ENCODE measurements around the gene PREP. TPM values are rescaled to one million over a fixed set of nuclear protein-coding genes. Genes with fewer than 3 reads are reported as not detected.

Gene PREP
- polyA plus RNA-seq, 1 experiment: 16.4 TPM

GRCh38 chr6:105302617-105303128 lies 100.2 kb downstream of the PREP start:
- no peak for DNase-seq (ENCODE audit: low read depth, low spot score)
- Histone ChIP-seq H3K4me3 (ENCODE audit: low read depth, low read length) (no peak overlapping the region), H3K27me3 (ENCODE audit: control insufficient read depth, insufficient read depth, low read length) (no peaks in the 10 kb centered on the region), H3K9me3 (ENCODE audit: control insufficient read depth, insufficient read depth, low read length) (no peaks in the 10 kb centered on the region; the same call in 1 of the 2 replicates), H3K27ac (ENCODE audit: low read depth, low read length) (no peak overlapping the region)
- no peak for TF ChIP-seq CTCF (IDR thresholded peaks at IDR 0.05; ENCODE audit: low read depth, low read length)
- ChIA-PET POLR2A (no interaction called here), CTCF (no interaction called here)

- H3K27ac ChIP-seq (ENCODE audit: low read depth, low read length): no peak overlapping the region
- ChIA-PET CTCF (no interaction called here), POLR2A (no interaction called here)
- no peak for TF ChIP-seq CTCF (IDR thresholded peaks at IDR 0.05; ENCODE audit: low read depth, low read length)
- H3K9me3 ChIP-seq (ENCODE audit: control insufficient read depth, insufficient read depth, low read length): no peaks in the 10 kb centered on the region; the same call in 1 of the 2 replicates
- no peak overlapping the region for H3K4me3 ChIP-seq (ENCODE audit: low read depth, low read length)
- no peaks in the 10 kb centered on the region for H3K27me3 ChIP-seq (ENCODE audit: control insufficient read depth, insufficient read depth, low read length)
- no peak for DNase-seq (ENCODE audit: low read depth, low spot score)
Measured at GRCh38 chr6:105301756-105302616, 100.9 kb downstream of the PREP start.

DNA sequence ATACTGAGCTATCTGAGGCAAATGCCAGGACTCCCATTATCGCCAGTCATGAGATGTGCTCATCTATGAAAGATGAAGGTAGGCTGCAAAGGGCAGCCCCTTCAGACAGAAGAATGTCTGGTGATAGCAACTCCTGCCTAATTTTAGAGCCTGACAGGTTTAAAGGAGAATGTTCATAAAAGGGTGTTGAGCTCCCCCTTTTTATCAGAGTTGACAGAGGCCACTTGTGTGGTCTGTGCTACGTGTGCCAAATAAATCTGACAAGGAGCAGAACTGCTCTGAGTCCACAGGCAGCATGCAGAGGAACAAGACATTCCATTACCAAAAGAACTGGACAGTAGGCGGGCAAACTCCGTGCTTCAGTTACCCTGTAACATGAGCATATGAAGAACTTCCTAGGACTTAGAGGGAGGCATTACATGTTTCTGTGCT lies 101.8 kb downstream of the PREP start:
- no peak for TF ChIP-seq CTCF (IDR thresholded peaks at IDR 0.05; ENCODE audit: low read depth, low read length)
- DNase-seq (ENCODE audit: low read depth, low spot score): no peak
- CTCF ChIA-PET: interaction anchor here (1.1 kb wide), 1 partner anchor 62 kb away, joined by 4 read pairs; no protein-coding TSS in a partner anchor

GRCh38 chr6:105300090-105300489 lies 102.8 kb downstream of the PREP start:
- Histone ChIP-seq H3K27me3 (ENCODE audit: control insufficient read depth, insufficient read depth, low read length) (no peaks in the 10 kb centered on the region), H3K27ac (ENCODE audit: low read depth, low read length) (no peak overlapping the region), H3K9me3 (ENCODE audit: control insufficient read depth, insufficient read depth, low read length) (no peaks in the 10 kb centered on the region; the same call in 1 of the 2 replicates), H3K4me3 (ENCODE audit: low read depth, low read length) (no peak overlapping the region)
- no peak for DNase-seq (ENCODE audit: low read depth, low spot score)
- no peak for TF ChIP-seq CTCF (IDR thresholded peaks at IDR 0.05; ENCODE audit: low read depth, low read length)
- CTCF ChIA-PET: interaction anchor here (1.1 kb wide), 1 partner anchor 63 kb away, joined by 4 read pairs; no protein-coding TSS in a partner anchor
- POLR2A ChIA-PET: no interaction called here

More for the DNA sequence above, 101.8 kb downstream of the PREP start:
- no peaks in the 10 kb centered on the region for H3K27me3 ChIP-seq (ENCODE audit: control insufficient read depth, insufficient read depth, low read length)
- POLR2A ChIA-PET: no interaction called here
- no peaks in the 10 kb centered on the region; the same call in 1 of the 2 replicates for H3K9me3 ChIP-seq (ENCODE audit: control insufficient read depth, insufficient read depth, low read length)
- H3K27ac ChIP-seq (ENCODE audit: low read depth, low read length): no peak overlapping the region
- no peak overlapping the region for H3K4me3 ChIP-seq (ENCODE audit: low read depth, low read length)

- Histone ChIP-seq H3K9me3 (ENCODE audit: control insufficient read depth, insufficient read depth, low read length) (peaks cover 4% of the 10 kb centered on the region; the same call in 1 of the 2 replicates), H3K27ac (ENCODE audit: low read depth, low read length) (no peak overlapping the region), H3K4me3 (ENCODE audit: low read depth, low read length) (no peak overlapping the region), H3K27me3 (ENCODE audit: control insufficient read depth, insufficient read depth, low read length) (no peaks in the 10 kb centered on the region)
- TF ChIP-seq CTCF (IDR thresholded peaks at IDR 0.05; ENCODE audit: low read depth, low read length): no peak
- no peak for DNase-seq (ENCODE audit: low read depth, low spot score)
- CTCF ChIA-PET: no interaction called here
- POLR2A ChIA-PET: no interaction called here
Measured at GRCh38 chr6:105294129-105294528, 108.8 kb downstream of the PREP start.
